ENCODE measurements around the gene TMEM207. TPM values are rescaled to one million over a fixed set of nuclear protein-coding genes. Genes with fewer than 3 reads are reported as not detected.

Gene TMEM207
- total and polyA plus RNA-seq, 4 donors: not detected

DNA sequence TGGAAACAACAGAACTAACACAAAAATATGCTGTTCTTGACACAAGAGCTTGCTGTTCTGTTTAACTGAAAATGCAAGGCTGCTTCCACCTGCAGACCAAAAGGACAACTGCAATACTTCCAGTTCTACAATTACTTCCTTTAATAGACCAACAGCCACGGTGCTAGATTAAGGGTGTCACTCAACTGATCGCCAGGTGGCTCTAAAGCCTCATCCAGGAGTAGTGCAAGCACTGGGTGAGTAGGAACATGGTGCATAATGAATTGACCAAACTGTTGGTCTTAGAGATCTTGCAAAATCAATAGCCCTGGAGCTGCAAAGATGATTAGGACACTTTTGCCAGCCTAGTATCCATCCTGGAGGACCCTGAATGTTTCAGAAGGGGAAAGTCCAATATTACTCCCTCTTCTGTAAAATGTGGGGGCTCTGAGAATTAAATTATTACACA, 65.4 kb downstream of the TMEM207 start:
- Histone ChIP-seq H3K9me3 (ENCODE audit: control insufficient read depth in 4 of 4, low read length in 3 of 4) (no peaks in the 10 kb centered on the region), H3K9ac (ENCODE audit: low read depth in 1 of 2, low read length in 2 of 2) (no peak overlapping the region), H3K4me3 (ENCODE audit: low read depth in 1 of 3, low read length in 3 of 3) (no peak overlapping the region), H3K27me3 (ENCODE audit: control insufficient read depth in 4 of 4, insufficient read depth in 4 of 4, low read length in 3 of 4) (no peaks in the 10 kb centered on the region), H3K36me3 (ENCODE audit: control insufficient read depth in 4 of 4, insufficient read depth in 3 of 4, low read depth in 1 of 4, low read length in 3 of 4) (no peaks in the 10 kb centered on the region), H3K4me1 (ENCODE audit: control insufficient read depth in 4 of 4, insufficient read depth in 4 of 4, low read length in 3 of 4) (peaks cover 0 to 3% (median 0%) of the 10 kb centered on the region in 4 donors), H3K27ac (ENCODE audit: low read depth in 1 of 2, low read length in 2 of 2) (no peak overlapping the region)
- no peak for TF ChIP-seq NR2F2 (IDR thresholded peaks at IDR 0.05)
- TF ChIP-seq, protein P1, sequence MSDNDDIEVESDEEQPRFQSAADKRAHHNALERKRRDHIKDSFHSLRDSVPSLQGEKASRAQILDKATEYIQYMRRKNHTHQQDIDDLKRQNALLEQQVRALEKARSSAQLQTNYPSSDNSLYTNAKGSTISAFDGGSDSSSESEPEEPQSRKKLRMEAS (IDR thresholded peaks at IDR 0.05): peak; percentile 23
- TF ChIP-seq RXRA (IDR thresholded peaks at IDR 0.05): peak; percentile 25 to 51
- TF ChIP-seq RAD21 (IDR thresholded peaks at IDR 0.05): peak; percentile 99 to 100
- TF ChIP-seq EGR1 (IDR thresholded peaks at IDR 0.05; ENCODE audit: low read depth in 2 of 2): no peak
- TF ChIP-seq GABPA (IDR thresholded peaks at IDR 0.05 in 1 of 2, conservative IDR thresholded peaks at IDR 0.05 in 1 of 2): no peak
- TF ChIP-seq, protein P2, sequence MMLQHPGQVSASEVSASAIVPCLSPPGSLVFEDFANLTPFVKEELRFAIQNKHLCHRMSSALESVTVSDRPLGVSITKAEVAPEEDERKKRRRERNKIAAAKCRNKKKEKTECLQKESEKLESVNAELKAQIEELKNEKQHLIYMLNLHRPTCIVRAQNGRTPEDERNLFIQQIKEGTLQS (IDR thresholded peaks at IDR 0.05): no peak
- TF ChIP-seq JUND (IDR thresholded peaks at IDR 0.05): no peak
- TF ChIP-seq SP1 (IDR thresholded peaks at IDR 0.05): peak; percentile 46
- TF ChIP-seq ZBTB33 (IDR thresholded peaks at IDR 0.05): no peak
- TF ChIP-seq HNF4G (IDR thresholded peaks at IDR 0.05): peak; percentile 24
- no peak for TF ChIP-seq REST (IDR thresholded peaks at IDR 0.05)
- TF ChIP-seq CTCF (IDR thresholded peaks at IDR 0.05; ENCODE audit: low read depth, low read length, missing input control): peak; percentile 93
- peak; percentile 52 for TF ChIP-seq YY1 (IDR thresholded peaks at IDR 0.05)
- peak; percentile 25 to 60 for TF ChIP-seq HNF4A (conservative IDR thresholded peaks at IDR 0.05)
- TF ChIP-seq TAF1 (conservative IDR thresholded peaks at IDR 0.05): no peak
- peak; percentile 10 for TF ChIP-seq FOXA2 (IDR thresholded peaks at IDR 0.05)
- TF ChIP-seq FOXA1 (IDR thresholded peaks at IDR 0.05): no peak
- WGBS: 6% methylated on average over 2 of the region's 2 CpGs
- DNase-seq (ENCODE audit: low spot score): no peak
